IMR-90 (cell line): ENCODE results near the gene MET.

Experiments used
- BHLHE40 ChIP-seq: fragments of 150-350 bp; IDR thresholded peaks from 2 replicates; pipeline ENCODE4 v1.6.1; 2016; ENCODE audit warnings: mild to moderate bottlenecking, low read depth, low read length
- CEBPB ChIP-seq: IDR thresholded peaks from 2 replicates; pipeline ENCODE4 v1.6.1; 2012; ENCODE audit warnings: low read depth, low read length, improper control_type of control experiment
- FOS ChIP-seq: fragments of 150-350 bp; IDR thresholded peaks from 2 replicates; pipeline ENCODE4 v1.6.1; 2016; ENCODE audit warnings: low read depth, low read length
- MXI1 ChIP-seq: IDR thresholded peaks from 2 replicates; pipeline ENCODE4 v1.6.1; 2012; ENCODE audit warnings: low read depth, mild to moderate bottlenecking, low read length, moderate library complexity, borderline replicate concordance
- NFE2L2 ChIP-seq: fragments of 150-350 bp; IDR thresholded peaks from 2 replicates; pipeline ENCODE4 v1.6.1; 2016; ENCODE audit warnings: low read depth, mild to moderate bottlenecking, low read length
- POLR2A ChIP-seq: IDR thresholded peaks from 2 replicates; pipeline ENCODE4 v1.6.1; 2012; ENCODE audit warnings: mild to moderate bottlenecking, low read depth, low read length
- RAD21 ChIP-seq: IDR thresholded peaks from 2 replicates; pipeline ENCODE4 v1.6.1; 2012; ENCODE audit warnings: low read length, improper control_type of control experiment
- RCOR1 ChIP-seq: IDR thresholded peaks from 2 replicates; pipeline ENCODE4 v1.6.1; 2012; ENCODE audit warnings: mild to moderate bottlenecking, low read length, improper control_type of control experiment; ENCODE audit not compliant: insufficient replicate concordance
- RFX5 ChIP-seq: IDR thresholded peaks from 2 replicates; pipeline ENCODE4 v1.8.0; 2012; ENCODE audit warnings: low read depth, mild to moderate bottlenecking, low read length, moderate library complexity
- SMC3 ChIP-seq: fragments of 150-350 bp; IDR thresholded peaks from 2 replicates; pipeline ENCODE4 v1.6.1; 2016; ENCODE audit warnings: low read depth, mild to moderate bottlenecking, antibody characterized with exemption, low read length, moderate library complexity
- TF ChIP-seq, protein P1 (sequence below): conservative IDR thresholded peaks from 2 replicates; pipeline ENCODE4 v1.5.1; 2012; ENCODE audit warnings: mild to moderate bottlenecking, low read depth, low read length, improper control_type of control experiment
- TF ChIP-seq, protein P2 (sequence below): fragments of 150-350 bp; IDR thresholded peaks from 2 replicates; pipeline ENCODE4 v1.6.1; 2016; ENCODE audit warnings: low read depth, mild to moderate bottlenecking, low read length, moderate library complexity, borderline replicate concordance
- TF ChIP-seq, protein P3 (sequence below): fragments of 150-350 bp; IDR thresholded peaks from 2 replicates; pipeline ENCODE4 v1.6.1; 2017; ENCODE audit warnings: mild to moderate bottlenecking, antibody characterized with exemption, low read length, low read depth

DNA sequence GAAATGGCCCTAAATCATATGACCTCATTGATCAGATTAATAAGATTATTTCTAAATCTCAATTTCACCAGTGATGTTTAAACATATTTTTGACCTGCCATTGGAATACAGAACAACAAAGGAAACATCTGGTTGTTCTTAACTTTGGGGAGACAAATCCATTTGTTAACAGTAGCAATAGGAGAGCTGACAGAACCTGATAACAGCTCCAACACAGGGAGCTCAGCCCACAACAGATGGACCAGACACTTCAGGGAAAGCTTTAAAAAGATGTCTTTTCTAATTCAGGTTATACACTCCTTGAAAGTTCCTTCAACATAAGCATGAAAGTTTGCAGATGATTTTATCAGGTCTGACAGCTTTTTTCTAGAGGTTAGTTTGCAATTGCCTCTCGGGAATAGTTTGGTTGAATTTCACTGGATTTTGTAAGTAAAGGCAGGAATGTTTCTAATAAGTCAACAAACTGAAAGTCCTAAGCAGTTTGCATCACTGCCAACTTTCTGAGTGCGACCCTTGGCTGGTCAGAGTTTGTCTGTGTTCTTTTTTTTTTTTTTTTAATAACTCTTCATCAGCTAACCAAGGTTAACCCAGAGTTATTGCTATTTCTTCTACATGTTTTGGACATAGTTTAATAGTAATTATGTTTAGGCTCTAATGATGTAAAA lies 6.5 kb upstream of the MET start:
- TF ChIP-seq POLR2A = no peak
- TF ChIP-seq RFX5 = no peak
- no peak for TF ChIP-seq RCOR1
- TF ChIP-seq, protein P1, sequence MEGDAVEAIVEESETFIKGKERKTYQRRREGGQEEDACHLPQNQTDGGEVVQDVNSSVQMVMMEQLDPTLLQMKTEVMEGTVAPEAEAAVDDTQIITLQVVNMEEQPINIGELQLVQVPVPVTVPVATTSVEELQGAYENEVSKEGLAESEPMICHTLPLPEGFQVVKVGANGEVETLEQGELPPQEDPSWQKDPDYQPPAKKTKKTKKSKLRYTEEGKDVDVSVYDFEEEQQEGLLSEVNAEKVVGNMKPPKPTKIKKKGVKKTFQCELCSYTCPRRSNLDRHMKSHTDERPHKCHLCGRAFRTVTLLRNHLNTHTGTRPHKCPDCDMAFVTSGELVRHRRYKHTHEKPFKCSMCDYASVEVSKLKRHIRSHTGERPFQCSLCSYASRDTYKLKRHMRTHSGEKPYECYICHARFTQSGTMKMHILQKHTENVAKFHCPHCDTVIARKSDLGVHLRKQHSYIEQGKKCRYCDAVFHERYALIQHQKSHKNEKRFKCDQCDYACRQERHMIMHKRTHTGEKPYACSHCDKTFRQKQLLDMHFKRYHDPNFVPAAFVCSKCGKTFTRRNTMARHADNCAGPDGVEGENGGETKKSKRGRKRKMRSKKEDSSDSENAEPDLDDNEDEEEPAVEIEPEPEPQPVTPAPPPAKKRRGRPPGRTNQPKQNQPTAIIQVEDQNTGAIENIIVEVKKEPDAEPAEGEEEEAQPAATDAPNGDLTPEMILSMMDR = no peak
- no peak for TF ChIP-seq MXI1
- no peak for TF ChIP-seq SMC3
- no peak for TF ChIP-seq FOS
- TF ChIP-seq RAD21 = no peak
- TF ChIP-seq CEBPB = no peak
- TF ChIP-seq, protein P2, sequence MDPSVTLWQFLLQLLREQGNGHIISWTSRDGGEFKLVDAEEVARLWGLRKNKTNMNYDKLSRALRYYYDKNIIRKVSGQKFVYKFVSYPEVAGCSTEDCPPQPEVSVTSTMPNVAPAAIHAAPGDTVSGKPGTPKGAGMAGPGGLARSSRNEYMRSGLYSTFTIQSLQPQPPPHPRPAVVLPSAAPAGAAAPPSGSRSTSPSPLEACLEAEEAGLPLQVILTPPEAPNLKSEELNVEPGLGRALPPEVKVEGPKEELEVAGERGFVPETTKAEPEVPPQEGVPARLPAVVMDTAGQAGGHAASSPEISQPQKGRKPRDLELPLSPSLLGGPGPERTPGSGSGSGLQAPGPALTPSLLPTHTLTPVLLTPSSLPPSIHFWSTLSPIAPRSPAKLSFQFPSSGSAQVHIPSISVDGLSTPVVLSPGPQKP = no peak
- TF ChIP-seq NFE2L2 = no peak
- TF ChIP-seq BHLHE40 = no peak
- TF ChIP-seq, protein P3, sequence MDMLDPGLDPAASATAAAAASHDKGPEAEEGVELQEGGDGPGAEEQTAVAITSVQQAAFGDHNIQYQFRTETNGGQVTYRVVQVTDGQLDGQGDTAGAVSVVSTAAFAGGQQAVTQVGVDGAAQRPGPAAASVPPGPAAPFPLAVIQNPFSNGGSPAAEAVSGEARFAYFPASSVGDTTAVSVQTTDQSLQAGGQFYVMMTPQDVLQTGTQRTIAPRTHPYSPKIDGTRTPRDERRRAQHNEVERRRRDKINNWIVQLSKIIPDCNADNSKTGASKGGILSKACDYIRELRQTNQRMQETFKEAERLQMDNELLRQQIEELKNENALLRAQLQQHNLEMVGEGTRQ = no peak
